ENCODE results near the gene ASIC2. TPM values are rescaled to one million over a fixed set of nuclear protein-coding genes. Genes with fewer than 3 reads are reported as not detected.

Gene ASIC2
- total RNA-seq, result 0.43 TPM in 1 of 2 replicates, not detected in the other

DNA sequence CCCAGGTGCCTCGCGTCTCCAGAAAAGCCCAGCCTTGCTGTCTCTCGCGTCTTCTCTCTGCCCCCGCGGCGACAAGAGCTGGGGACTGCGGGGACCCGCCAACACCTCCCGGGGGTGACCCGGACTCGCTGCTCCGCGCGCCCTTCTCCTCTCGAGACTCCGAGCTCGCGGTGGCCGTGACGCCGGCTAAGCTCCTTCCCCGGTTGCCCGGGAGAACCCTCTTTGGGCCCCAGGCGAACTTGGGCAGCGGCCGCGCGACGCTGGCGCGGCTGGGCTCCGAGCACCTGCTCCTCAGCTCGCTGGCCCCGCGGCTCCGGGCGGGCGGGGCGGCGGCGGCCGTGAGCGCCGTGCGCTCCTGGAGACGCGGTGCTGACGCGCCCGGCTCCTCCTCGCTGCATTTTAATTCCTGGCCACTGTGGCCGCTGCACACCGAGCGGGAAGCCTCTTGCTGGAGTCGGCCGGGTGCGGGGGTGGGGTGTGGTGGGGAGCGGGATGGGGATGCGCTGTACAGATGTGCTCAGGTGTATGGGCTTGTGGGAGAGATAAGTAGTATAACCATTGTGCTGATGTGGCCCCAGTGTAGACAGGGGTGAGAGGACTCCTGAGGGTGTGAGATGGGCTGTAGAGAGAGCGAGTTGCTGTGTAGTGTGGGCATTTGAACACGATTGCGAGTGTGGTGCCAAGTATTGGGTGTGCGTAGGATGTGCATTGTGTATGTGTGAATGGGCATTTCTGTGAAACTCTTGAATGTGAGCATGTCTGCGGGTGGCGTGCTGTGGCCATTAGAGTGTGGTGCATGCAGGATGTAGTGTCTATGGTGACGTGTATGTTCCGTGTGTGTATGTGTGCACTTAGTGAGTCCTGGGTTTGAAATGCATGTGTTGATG is at the start of gene ASIC2:
ASIC2 (minus strand) TSS at position 315 of the 887 bp plus-strand sequence.

